SU-DHL-6 (cell line): Measurements from ENCODE around the gene ZNF91.
A peak's percentile ranks its signal among the peaks of the same experiment; 100 is the strongest.

Experiments used
- H2AFZ ChIP-seq: fragments of 200-600 bp; sonication (generic); 2 replicates; pipeline ENCODE4 v1.6.1; 2014; ENCODE audit warnings: low read depth, mild to moderate bottlenecking, moderate library complexity, mixed read lengths, antibody characterized with exemption, low read length; ENCODE audit not compliant: severe bottlenecking
- H3F3A ChIP-seq: fragments of 200-600 bp; shearing (Covaris generic); 2 replicates; pipeline ENCODE4 v1.6.0; 2016; ENCODE audit warnings: antibody characterized with exemption, mild to moderate bottlenecking; ENCODE audit not compliant: insufficient read depth
- H3K27ac ChIP-seq: fragments of 200-600 bp; sonication (generic); 2 replicates; pipeline ENCODE4 v1.5.1; 2016; ENCODE audit warnings: low read depth, mild to moderate bottlenecking, low read length, moderate library complexity, mixed read lengths
- H3K27me3 ChIP-seq: fragments of 200-600 bp; sonication (generic), shearing (Covaris generic); 2 replicates; pipeline ENCODE4 v1.6.0; 2014; ENCODE audit warnings: mild to moderate bottlenecking, low read length
- H3K36me3 ChIP-seq: fragments of 200-600 bp; sonication (generic); 2 replicates; pipeline ENCODE4 v1.6.1; 2014; ENCODE audit warnings: mild to moderate bottlenecking, low read length, mixed read lengths
- H3K4me2 ChIP-seq: fragments of 300-600, 200-600 bp; shearing (Covaris generic), sonication (generic); 2 replicates; pipeline ENCODE4 v1.6.0; 2014; ENCODE audit warnings: low read length, low read depth, mild to moderate bottlenecking; ENCODE audit not compliant: poor library complexity, severe bottlenecking
- H3K4me3 ChIP-seq: fragments of 200-600 bp; sonication (generic); 2 replicates; pipeline ENCODE4 v1.5.1; 2014; ENCODE audit warnings: antibody characterized with exemption, low read length, mild to moderate bottlenecking, mixed read lengths; ENCODE audit not compliant: insufficient read depth, poor library complexity, severe bottlenecking
- H3K79me2 ChIP-seq: fragments of 200-600 bp; sonication (generic); 2 replicates; pipeline ENCODE4 v1.6.1; 2014; ENCODE audit warnings: mild to moderate bottlenecking, low read length, moderate library complexity; ENCODE audit not compliant: insufficient read depth
- H3K9ac ChIP-seq: fragments of 200-600 bp; sonication (generic); 2 replicates; pipeline ENCODE4 v1.7.0; 2014; ENCODE audit warnings: mild to moderate bottlenecking, low read length
- H3K9me2 ChIP-seq: fragments of 200-600 bp; sonication (generic); replicated peaks from 2 replicates; pipeline ENCODE4 v1.6.1; 2014; ENCODE audit warnings: low read length; ENCODE audit not compliant: insufficient read depth
- H3K9me3 ChIP-seq: fragments of 200-600 bp; sonication (generic); 2 replicates; pipeline ENCODE4 v1.6.1; 2014; ENCODE audit warnings: low read length, mixed read lengths; ENCODE audit not compliant: insufficient read depth
- H4K20me1 ChIP-seq: fragments of 200-600 bp; sonication (generic); 2 replicates; pipeline ENCODE4 v1.6.1; 2014; ENCODE audit warnings: low read depth, mild to moderate bottlenecking, antibody characterized with exemption, low read length, moderate library complexity, mixed read lengths
- EZH2phosphoT487 ChIP-seq: fragments of 200-600 bp; sonication (generic), shearing (Covaris generic); conservative IDR thresholded peaks from 2 replicates; pipeline ENCODE4 v1.6.1; 2018; ENCODE audit warnings: mild to moderate bottlenecking, antibody characterized with exemption, low read length, moderate library complexity, mixed read lengths
- TF ChIP-seq, protein P1 (sequence below): fragments of 200-600 bp; sonication (generic); IDR thresholded peaks from one replicate; pipeline ENCODE4 v1.5.1; 2017; ENCODE audit warnings: antibody characterized with exemption, mild to moderate bottlenecking, low read length, moderate library complexity; ENCODE audit not compliant: insufficient read depth, poor library complexity, severe bottlenecking

Gene ZNF91

DNA sequence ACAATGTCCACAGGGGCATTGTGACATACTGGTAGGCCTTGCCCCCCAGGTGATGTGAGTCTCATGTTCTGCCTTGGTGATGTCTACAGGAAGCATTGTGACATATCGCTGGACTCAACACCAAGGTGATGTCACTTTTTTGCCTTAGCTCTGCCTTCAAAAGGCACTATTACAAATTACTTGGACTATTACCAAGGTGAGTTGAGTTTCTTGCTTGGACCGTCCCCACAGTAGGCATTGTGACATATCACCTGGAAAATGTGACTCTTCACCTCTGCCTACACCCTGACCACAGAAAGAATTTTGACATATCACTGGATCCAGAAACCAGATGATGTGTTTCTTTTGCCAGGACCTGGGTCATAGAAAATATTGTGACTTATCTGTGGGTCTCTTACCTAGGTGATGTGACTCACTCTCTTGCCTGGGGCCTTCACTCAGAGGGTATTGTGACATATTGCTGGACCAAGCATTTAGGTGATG, 84.5 kb downstream of the ZNF91 start:
- Histone ChIP-seq H3K9ac (no peak overlapping the region), H3K4me2 (no peak overlapping the region), H3K79me2 (no peaks in the 10 kb centered on the region), H3K9me2 (no peaks in the 10 kb centered on the region), H3F3A (no peaks in the 10 kb centered on the region), H2AFZ (no peak overlapping the region), H4K20me1 (no peaks in the 10 kb centered on the region), H3K36me3 (no peaks in the 10 kb centered on the region), H3K27me3 (no peaks in the 10 kb centered on the region), H3K4me3 (no peak overlapping the region), H3K27ac (no peak overlapping the region), H3K9me3 (no peaks in the 10 kb centered on the region)
- no peak for TF ChIP-seq EZH2phosphoT487
- TF ChIP-seq, protein P1, sequence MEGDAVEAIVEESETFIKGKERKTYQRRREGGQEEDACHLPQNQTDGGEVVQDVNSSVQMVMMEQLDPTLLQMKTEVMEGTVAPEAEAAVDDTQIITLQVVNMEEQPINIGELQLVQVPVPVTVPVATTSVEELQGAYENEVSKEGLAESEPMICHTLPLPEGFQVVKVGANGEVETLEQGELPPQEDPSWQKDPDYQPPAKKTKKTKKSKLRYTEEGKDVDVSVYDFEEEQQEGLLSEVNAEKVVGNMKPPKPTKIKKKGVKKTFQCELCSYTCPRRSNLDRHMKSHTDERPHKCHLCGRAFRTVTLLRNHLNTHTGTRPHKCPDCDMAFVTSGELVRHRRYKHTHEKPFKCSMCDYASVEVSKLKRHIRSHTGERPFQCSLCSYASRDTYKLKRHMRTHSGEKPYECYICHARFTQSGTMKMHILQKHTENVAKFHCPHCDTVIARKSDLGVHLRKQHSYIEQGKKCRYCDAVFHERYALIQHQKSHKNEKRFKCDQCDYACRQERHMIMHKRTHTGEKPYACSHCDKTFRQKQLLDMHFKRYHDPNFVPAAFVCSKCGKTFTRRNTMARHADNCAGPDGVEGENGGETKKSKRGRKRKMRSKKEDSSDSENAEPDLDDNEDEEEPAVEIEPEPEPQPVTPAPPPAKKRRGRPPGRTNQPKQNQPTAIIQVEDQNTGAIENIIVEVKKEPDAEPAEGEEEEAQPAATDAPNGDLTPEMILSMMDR: no peak

DNA sequence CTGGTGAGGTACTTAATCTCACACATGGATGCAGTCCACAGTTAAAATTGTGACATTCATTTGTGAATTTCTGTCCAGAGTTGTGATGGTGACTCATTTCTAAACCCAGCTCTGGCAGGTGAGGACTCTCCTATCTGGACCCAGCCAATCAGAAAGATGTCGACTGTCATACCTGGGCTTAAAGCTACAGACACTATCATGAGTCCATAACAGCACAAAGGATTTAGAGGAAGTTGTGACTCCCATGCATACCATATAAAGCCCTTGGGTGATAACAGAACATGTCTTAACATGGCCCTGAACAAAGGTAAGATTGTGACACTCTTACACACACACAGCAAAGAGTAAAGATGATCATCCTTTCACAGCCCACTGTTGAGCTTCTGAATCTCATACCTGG, 85.3 kb downstream of the ZNF91 start:
- Histone ChIP-seq H3K4me2 (no peak overlapping the region), H3K79me2 (no peaks in the 10 kb centered on the region), H3F3A (no peaks in the 10 kb centered on the region), H3K36me3 (no peaks in the 10 kb centered on the region), H3K4me3 (no peak overlapping the region), H3K27ac (no peak overlapping the region), H2AFZ (no peak overlapping the region), H3K9ac (no peak overlapping the region), H3K27me3 (no peaks in the 10 kb centered on the region), H3K9me2 (no peaks in the 10 kb centered on the region), H3K9me3 (no peaks in the 10 kb centered on the region), H4K20me1 (no peaks in the 10 kb centered on the region)
- TF ChIP-seq, protein P1: no peak
- TF ChIP-seq EZH2phosphoT487: no peak

DNA sequence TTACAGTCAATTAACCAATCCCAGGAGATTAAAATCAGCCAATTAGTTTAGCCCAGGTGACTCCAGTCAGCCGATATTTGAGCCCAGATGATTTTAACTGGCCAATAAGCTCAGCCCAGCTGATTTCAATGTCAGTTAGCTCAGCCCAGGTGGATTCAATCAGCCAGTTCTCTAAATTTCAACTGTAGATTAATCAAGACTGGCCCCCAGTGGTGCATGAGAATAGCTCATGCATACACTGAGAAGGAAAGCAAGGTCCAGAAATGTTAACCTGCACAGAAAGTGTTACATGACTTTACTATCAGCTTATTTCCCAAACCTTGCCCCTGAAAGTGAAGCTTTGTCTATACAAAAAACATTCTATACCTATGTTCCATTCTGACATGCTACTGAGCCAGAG, 89.7 kb downstream of the ZNF91 start:
- H3K9me3 ChIP-seq: 0 out of 2 replicates have a peak, but pooled peaks cover 4% of the 10 kb centered on the region
- no peak overlapping the region for H3K27ac ChIP-seq
- no peak for TF ChIP-seq EZH2phosphoT487
- TF ChIP-seq, protein P1: peak; percentile 10
- no peak overlapping the region for H3K4me2 ChIP-seq
- no peak overlapping the region for H3K9ac ChIP-seq
- H3K79me2 ChIP-seq: no peaks in the 10 kb centered on the region
- H3K27me3 ChIP-seq: no peaks in the 10 kb centered on the region
- H3F3A ChIP-seq: no peaks in the 10 kb centered on the region
- no peaks in the 10 kb centered on the region for H4K20me1 ChIP-seq
- no peaks in the 10 kb centered on the region for H3K36me3 ChIP-seq
- H3K4me3 ChIP-seq: no peak overlapping the region
- no peaks in the 10 kb centered on the region for H3K9me2 ChIP-seq
- H2AFZ ChIP-seq: no peak overlapping the region
